NCI-H526 (cell line): Measurements from ENCODE around the gene HSD17B8.
A peak's percentile ranks its signal among the peaks of the same experiment; 100 is the strongest.

Experiments
- DNase-seq, 2 experiments: peaks; one replicate each; lab custom pipeline; 2025; lab: John Stamatoyannopoulos, UW

HSD17B8 gene

GRCh38 chr6:33191383-33192104, 12.9 kb upstream of the HSD17B8 start:
- DNase-seq = no peak

GRCh38 chr6:33192105-33192646, 12.3 kb upstream of the HSD17B8 start, which contains the start of gene COL11A2:
Gene COL11A2 (minus strand): TSS chr6:33192467. CDS start chr6:33192240, 227 bp downstream.
- DNase-seq = peak in 1 of 2 experiments; percentile 43

GRCh38 chr6:33192671-33193602, 11.5 kb upstream of the HSD17B8 start:
- DNase-seq = peak; percentile 33 to 61

GRCh38 chr6:33193619-33194018, 10.8 kb upstream of the HSD17B8 start:
- no peak for DNase-seq

- DNase-seq = no peak
Observed at GRCh38 chr6:33194431-33194979, 9.9 kb upstream of the HSD17B8 start.

- DNase-seq = no peak
Observed at GRCh38 chr6:33195304-33196165, 8.9 kb upstream of the HSD17B8 start.

- peak; percentile 72 to 81 for DNase-seq
Observed at GRCh38 chr6:33197431-33198048, 6.9 kb upstream of the HSD17B8 start.

GRCh38 chr6:33198159-33198852, 6.1 kb upstream of the HSD17B8 start:
- DNase-seq = no peak

- DNase-seq = no peak
Observed at GRCh38 chr6:33198853-33199436, 5.5 kb upstream of the HSD17B8 start.

GRCh38 chr6:33199687-33200218, 4.7 kb upstream of the HSD17B8 start:
- peak; percentile 60 to 90 for DNase-seq

GRCh38 chr6:33200219-33201146, 4.0 kb upstream of the HSD17B8 start, which contains the start of the genes RXRB and SLC39A7:
Gene RXRB (minus strand): TSS chr6:33200665. CDS start chr6:33200476, 189 bp downstream.
Gene SLC39A7 (plus strand): TSS chr6:33200867. CDS start chr6:33201246, 379 bp downstream.
- peak; percentile 98 to 99 for DNase-seq

- DNase-seq = no peak
Observed at GRCh38 chr6:33201147-33201545, 3.3 kb upstream of the HSD17B8 start.

GRCh38 chr6:33201935-33202334, 2.5 kb upstream of the HSD17B8 start:
- DNase-seq = no peak

GRCh38 chr6:33202799-33203198, 1.7 kb upstream of the HSD17B8 start:
- no peak for DNase-seq

GRCh38 chr6:33203443-33204164, 851 bp upstream of the HSD17B8 start:
- DNase-seq = no peak

GRCh38 chr6:33204165-33204414, 365 bp upstream of the HSD17B8 start:
- DNase-seq = no peak

GRCh38 chr6:33205191-33206026, 954 bp downstream of the HSD17B8 start:
- no peak for DNase-seq
